HG03571 (cell line): ENCODE data around the gene ATXN1L.
"Not testable (repeated sequence)": the region's sequence is repeated elsewhere in the genome, so short reads cannot be mapped to it uniquely, and the experiment has no call there.

ENCODE experiments used
- ATAC-seq: cut with Tn5 transposase; IDR thresholded peaks from one replicate; pipeline ENCODE4 v1.9.1; 2021; ENCODE audit not compliant: unreplicated experiment

ATXN1L gene

DNA sequence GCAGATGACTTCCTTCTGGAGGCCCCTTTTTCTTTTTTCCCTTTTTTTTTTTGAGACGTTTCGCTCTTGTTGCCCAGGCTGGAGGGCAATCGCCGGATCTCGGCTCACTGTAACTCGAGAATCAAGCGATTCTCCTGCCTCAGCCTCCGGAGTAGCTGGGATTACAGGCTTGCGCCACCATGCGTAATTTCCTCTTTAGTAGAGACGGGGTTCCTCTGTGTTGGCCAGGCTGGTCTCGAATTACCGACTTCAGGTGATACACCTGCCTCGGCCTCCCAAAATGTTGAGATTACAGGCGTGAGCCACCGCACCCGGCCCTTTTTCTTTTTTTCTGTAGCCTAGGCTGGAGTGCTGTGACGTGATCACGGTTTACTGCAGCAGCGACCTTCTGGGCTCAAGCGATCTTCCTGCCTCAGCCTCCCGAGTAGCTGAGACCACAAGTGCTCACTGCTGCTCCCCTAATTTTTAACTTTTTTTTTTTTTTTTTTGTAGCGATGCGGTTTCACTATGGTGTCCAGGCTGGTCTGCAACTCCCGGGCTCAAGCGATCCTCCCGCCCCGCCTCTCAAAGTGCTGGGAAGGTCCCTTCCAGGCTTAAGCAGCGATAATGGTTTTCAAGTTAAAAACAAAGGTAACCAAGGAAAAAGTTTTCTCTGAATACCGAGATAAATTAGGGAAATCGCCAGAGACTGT is 48.6 kb downstream of the ATXN1L start:
- ATAC-seq = no peak

DNA sequence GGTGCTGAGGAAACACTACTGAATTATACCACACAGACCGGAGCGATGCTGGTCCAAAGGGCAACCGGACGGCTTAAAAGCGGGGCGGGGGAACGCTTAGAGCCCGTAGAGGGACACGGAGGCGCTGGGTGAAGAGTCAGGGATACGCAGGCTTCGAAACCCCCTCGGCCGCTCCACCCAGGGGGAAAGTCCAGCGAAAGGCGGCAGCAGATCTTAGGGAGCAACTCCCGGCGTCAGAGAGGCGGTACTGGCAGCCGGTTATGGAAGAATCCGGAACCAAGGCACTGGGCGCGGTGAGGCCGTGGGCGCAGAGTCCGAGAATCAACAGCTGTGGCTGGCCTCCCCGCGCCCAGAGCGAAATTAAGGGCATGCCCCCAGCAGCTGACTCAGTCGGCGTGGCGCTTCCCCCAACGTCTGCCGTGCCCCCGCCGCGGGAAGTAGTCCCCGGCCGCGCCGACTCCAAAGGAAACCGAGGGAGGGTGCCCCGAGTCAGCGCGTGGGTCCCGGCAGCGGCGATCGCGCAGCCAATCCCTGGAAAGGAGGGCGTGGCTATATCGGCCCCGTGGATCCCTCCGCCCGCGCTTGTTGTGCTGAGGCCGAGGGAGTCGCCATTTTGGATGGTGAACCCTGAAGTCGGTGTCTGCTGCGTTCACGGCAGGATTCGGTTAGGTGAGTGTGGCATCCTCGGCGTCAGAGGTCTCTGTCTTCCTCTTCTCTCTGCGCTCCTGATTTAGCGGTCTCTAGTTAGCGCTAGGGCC is 49.3 kb downstream of the ATXN1L start, which contains the start of gene IST1:
Gene IST1, plus strand, starts transcription at position 611 of the 758 bp plus-strand sequence. CDS start 20,110 bp downstream, outside the sequence.
- peak; percentile 85 for ATAC-seq

DNA sequence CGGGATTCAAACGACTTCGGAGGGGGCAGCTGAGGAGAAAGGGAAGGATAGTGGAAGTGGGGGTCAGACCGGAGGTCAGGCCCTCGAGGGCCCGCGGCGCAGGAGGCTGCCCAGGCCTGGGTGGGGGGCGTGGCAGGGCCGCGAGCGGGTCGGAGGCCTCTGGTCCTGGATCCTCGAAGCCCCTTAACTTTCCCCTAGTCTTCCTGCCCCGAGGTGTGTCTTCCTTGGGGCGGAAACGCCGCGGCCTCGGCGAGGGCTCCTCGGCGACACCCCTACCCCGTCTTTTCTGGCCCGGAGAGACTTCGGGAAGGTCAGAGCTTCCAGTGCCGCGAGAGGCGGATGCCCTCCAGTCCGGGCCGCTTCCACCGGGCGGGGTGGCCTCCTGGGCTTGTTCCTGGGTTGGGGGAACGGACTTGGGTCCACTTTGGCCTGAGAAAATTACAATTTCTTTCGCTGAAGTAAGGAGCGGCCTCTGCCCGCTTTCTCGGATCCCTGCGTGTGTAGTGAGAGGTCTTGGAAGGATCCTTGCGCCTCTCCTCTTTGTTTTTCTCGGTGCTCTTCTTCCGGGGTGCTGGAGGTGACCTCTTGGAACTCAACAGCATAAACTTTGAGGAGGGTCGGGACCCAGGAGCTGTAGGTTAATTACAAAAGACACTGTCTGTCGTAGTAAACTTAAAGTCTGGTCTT is 50.0 kb downstream of the ATXN1L start:
- ATAC-seq = peak; percentile 27

DNA sequence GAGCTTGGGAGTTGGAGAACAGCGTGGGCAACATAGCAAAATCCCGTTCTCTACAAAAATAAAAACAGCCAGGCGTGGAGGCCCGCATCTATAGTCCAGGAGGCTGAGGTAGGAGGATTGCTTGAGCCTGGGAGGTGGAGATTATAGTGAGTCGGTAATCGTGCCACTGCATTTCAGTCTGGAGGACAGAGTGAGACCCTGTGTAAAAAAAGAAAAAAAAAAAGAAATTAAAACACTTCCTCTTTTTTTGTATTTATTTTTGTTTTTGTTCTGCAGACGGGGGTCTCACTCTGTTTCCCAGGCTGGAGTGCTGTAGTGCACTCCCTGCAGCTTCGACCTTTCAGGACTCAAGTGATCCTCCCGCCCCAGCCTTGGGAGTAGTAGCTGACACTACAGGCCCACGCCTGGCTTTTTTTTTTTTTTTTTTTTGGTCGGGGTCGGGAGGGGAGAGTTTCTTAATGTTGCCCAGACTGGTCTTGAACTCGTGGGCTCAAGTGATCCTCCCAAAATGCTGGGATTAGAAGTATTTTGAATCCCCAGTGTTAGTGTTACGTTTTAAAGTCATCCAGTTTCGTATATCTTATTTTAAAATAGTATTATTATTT is 51.1 kb downstream of the ATXN1L start:
- no peak for ATAC-seq

DNA sequence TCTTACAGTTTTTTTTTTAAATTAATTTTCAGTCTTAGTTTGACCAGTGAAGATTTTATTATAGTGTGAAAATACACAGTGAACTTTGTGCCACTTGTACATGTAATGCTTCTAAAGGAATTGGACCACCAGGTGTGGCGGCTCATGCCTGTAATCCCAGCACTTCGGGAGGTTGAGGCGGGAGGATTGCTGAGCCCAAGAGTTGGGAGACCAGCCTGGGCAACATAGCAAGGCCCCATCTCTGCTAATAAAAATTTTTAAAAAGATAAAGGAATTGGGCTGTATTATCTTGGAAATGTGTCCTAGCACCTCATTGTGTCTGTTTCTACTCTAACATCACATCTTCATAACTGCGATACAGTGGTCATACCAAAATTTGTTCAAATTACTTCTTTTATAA is 53.4 kb downstream of the ATXN1L start:
- ATAC-seq = no peak

DNA sequence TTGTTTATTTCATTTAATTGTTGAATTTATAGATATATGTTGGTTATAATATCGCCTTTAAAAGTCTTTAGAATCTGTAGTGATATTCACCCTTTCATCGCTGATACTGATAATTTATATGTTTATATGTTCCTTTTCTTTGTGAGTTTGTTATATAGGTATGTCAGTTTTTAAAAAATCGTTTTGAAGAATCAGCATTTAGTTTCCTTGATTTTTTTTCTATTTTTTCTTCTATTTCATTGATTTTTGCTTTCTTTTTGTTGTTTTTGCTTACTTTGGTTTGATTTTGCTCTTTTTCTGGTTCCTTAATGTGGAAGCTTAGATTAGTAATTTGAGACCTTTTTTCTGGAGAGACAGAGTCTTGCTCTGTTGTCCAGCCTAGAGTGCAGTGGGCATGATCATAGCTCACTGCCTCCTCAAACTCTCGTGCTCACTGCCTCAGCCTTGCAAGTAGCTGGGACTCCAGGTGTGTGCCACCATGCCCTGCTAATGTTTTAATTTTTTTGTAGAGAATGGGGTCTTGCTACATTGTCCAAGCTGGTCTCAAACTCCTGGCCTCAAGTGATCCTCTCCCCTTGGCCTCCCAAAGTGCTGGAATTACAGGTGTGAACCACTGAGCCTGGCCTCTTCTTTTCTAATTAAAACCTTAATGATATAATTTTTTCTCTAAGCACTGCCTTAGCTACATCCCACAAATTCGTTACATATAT is 57.0 kb downstream of the ATXN1L start:
- ATAC-seq = no peak

DNA sequence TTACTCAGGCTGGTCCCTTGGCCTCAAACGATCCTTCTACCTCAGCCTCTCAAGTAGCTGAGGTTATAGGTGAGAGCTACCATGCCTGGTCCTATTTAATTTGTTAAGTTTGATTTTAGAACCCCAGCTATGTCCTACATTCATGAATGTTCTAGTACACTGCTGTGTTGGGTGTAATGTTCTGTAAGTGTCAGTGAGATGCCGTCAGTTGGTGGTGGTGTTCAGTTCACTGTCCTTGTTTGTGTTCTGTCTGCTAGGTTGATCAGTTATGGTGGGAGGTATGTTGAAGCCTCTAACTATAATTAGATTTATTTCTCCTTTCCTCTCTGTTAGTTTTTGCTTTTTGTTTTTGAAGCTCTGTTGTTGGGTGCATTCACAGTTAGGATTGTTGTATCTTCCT is 57.8 kb downstream of the ATXN1L start:
- no peak for ATAC-seq

DNA sequence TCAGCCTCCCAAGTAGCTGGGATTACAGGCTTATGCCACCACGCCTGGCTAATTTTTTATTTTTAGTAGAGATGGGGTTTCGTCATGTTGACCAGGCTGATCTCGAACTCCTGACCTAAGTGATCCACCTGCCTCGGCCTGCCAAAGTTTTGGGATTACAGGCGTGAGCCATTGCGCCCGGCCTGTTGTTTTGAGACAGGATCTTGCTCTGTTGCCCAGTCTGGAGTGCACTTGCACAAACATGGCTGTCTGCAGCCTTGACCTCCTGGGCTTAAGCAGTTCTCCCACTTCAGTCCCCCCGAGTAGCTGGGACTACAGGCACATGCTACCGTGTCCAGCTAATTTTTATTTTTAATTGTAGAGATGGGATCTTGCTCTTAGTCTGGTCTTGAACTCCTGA is 58.5 kb downstream of the ATXN1L start:
- ATAC-seq = no peak

DNA sequence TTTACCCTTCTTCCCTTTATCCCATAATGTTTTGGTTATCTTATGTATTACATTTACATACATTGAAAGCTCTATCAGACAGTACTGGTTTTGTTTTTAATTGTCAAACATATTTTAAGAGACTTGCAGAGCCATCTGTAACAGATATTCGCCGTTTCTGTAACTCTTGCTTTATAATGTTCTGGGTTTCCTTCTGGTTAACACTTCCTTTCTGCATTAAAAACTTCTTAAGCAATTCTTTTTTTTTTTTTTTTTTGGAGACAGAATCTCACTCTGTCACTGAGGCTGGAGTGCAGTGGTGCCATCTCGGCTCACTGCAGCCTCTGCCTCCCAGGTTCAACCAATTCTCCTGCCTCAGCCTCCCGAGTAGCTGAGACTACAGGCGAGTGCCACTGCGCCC is 60.0 kb downstream of the ATXN1L start:
- not testable (repeated sequence) for ATAC-seq
